ENCODE results near the gene TMEM106C.

Gene TMEM106C

GRCh38 chr12:47992776-47993175 lies 29.4 kb downstream of the TMEM106C start:
- no peak for DNase-seq (ENCODE audit: low read depth)

DNA sequence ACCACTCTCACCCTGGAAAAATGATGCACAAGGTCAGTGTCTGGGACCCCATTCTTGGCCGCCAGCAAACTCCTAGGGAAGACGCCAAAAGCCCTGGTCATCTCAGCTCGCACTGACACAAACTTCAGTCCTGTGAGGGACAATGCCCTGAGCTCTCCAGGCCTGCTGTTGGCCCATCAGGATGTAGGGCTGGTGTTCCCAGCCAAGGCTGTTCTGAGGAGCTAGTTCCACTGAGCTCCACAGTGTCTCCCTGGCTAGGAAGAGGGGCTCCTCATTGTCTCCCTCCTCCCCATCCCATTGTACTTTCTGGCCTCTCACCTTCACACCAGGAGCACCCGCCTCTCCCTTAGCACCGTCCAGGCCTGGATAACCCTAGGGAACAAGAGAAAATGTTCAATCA lies 30.1 kb downstream of the TMEM106C start:
- TF ChIP-seq CTCF (IDR thresholded peaks at IDR 0.05; ENCODE audit: insufficient read depth, low read depth, low read length, missing control alignments) = no peak

More at GRCh38 chr12:47992776-47993175, 29.4 kb downstream of the TMEM106C start:
- H3K4me3 ChIP-seq (ENCODE audit: low read length) = no peak overlapping the region
- TF ChIP-seq CTCF (IDR thresholded peaks at IDR 0.05; ENCODE audit: insufficient read depth, low read depth, low read length, missing control alignments) = no peak

DNA sequence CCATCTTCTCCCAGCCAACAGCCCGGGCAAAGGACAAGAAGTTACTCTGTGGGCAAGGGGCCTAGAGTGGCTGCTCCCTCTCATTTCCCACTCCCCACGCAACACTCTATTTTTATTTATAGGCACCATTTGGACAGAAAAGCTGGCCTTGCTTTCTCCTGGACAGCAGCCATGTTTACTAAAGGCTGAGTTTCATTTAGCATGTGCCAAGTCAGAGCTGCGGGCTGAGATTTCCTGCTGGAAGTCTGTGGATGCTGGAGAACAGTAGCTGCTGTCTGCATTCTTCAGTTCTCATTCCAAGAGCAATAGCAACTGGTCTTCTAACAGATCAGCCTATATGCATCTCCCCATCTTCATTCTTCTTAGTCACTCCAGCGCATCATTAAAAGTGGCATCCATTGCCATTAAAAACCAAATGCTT lies 32.6 kb downstream of the TMEM106C start:
- DNase-seq (ENCODE audit: low read depth) = no peak
- no peak for TF ChIP-seq CTCF (IDR thresholded peaks at IDR 0.05; ENCODE audit: insufficient read depth, low read depth, low read length, missing control alignments)
- H3K4me3 ChIP-seq (ENCODE audit: low read length) = no peak overlapping the region

More for the DNA sequence above, 30.1 kb downstream of the TMEM106C start:
- no peak for DNase-seq (ENCODE audit: low read depth)
- H3K4me3 ChIP-seq (ENCODE audit: low read length) = no peak overlapping the region

DNA sequence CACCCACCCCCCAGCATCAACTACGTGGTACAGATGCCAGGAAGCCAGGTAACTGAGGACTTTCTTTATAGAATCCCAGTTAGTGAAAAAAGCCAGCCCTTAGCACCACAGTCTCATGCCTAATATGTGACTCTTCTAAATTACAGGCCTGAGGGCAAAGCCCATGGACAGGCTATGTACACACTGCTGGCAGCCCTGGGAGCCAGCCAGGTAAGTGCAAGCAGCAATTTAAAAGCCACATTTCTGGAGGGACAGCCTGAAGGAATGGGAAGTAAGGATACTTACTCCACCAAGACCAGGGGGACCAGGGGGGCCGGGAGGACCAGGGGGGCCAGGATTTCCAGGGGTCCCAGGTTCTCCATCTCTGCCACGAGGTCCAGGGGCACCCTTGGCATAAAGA lies 33.9 kb downstream of the TMEM106C start:
- DNase-seq (ENCODE audit: low read depth) = peak; percentile 21
- H3K4me3 ChIP-seq (ENCODE audit: low read length) = no peak overlapping the region
- TF ChIP-seq CTCF (IDR thresholded peaks at IDR 0.05; ENCODE audit: insufficient read depth, low read depth, low read length, missing control alignments) = no peak

- H3K4me3 ChIP-seq (ENCODE audit: low read length) = no peak overlapping the region
- TF ChIP-seq CTCF (IDR thresholded peaks at IDR 0.05; ENCODE audit: insufficient read depth, low read depth, low read length, missing control alignments) = no peak
- DNase-seq (ENCODE audit: low read depth) = no peak
Measured at GRCh38 chr12:47999816-48000215, 36.4 kb downstream of the TMEM106C start.

DNA sequence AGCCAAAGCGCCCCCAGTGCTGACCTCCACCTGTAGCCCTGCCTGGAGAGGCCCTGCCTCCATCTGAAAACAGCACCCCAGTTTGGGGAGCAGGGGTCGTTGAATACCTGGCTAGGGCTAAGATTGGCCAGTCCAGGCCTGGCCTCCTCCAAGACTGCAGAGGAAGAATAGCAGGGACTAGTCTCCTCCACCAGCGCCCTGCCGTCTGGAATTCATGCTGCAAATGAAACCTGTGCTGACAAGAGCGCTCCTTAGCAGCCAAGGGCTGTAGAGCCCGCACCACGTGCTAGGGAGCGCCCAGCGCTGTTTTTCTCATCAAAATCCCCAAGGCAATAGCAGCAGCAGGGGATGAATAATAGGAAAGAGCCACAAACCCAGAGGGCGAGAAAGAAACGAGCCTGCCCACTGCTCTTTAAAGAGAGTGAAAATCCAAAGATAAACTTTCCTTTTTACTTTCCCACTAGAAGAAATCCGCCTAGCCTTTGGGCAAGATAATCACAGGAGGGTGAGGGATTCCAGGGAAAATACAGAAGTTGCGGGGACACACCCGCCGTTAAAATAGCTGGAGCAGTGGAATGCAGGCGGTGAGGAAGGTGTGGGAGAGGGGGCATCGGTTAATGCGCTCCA lies 37.6 kb downstream of the TMEM106C start:
- peak; percentile 97 for DNase-seq (ENCODE audit: low read depth)
- peak overlapping the region; percentile 68 for H3K4me3 ChIP-seq (ENCODE audit: low read length)
- TF ChIP-seq CTCF (IDR thresholded peaks at IDR 0.05; ENCODE audit: insufficient read depth, low read depth, low read length, missing control alignments) = peak; percentile 42
